SU-DHL-6 (cell line): Measurements from ENCODE around the gene TNS4.

Source experiments
- H2AFZ ChIP-seq: fragments of 200-600 bp; sonication (generic); 2 replicates; pipeline ENCODE4 v1.6.1; 2014; ENCODE audit warnings: low read depth, mild to moderate bottlenecking, moderate library complexity, mixed read lengths, antibody characterized with exemption, low read length; ENCODE audit not compliant: severe bottlenecking
- H3F3A ChIP-seq: fragments of 200-600 bp; shearing (Covaris generic); 2 replicates; pipeline ENCODE4 v1.6.0; 2016; ENCODE audit warnings: antibody characterized with exemption, mild to moderate bottlenecking; ENCODE audit not compliant: insufficient read depth
- H3K27ac ChIP-seq: fragments of 200-600 bp; sonication (generic); 2 replicates; pipeline ENCODE4 v1.5.1; 2016; ENCODE audit warnings: low read depth, mild to moderate bottlenecking, low read length, moderate library complexity, mixed read lengths
- H3K27me3 ChIP-seq: fragments of 200-600 bp; sonication (generic), shearing (Covaris generic); 2 replicates; pipeline ENCODE4 v1.6.0; 2014; ENCODE audit warnings: mild to moderate bottlenecking, low read length
- H3K36me3 ChIP-seq: fragments of 200-600 bp; sonication (generic); 2 replicates; pipeline ENCODE4 v1.6.1; 2014; ENCODE audit warnings: mild to moderate bottlenecking, low read length, mixed read lengths
- H3K4me2 ChIP-seq: fragments of 300-600, 200-600 bp; shearing (Covaris generic), sonication (generic); 2 replicates; pipeline ENCODE4 v1.6.0; 2014; ENCODE audit warnings: low read length, low read depth, mild to moderate bottlenecking; ENCODE audit not compliant: poor library complexity, severe bottlenecking
- H3K4me3 ChIP-seq: fragments of 200-600 bp; sonication (generic); 2 replicates; pipeline ENCODE4 v1.5.1; 2014; ENCODE audit warnings: antibody characterized with exemption, low read length, mild to moderate bottlenecking, mixed read lengths; ENCODE audit not compliant: insufficient read depth, poor library complexity, severe bottlenecking
- H3K79me2 ChIP-seq: fragments of 200-600 bp; sonication (generic); 2 replicates; pipeline ENCODE4 v1.6.1; 2014; ENCODE audit warnings: mild to moderate bottlenecking, low read length, moderate library complexity; ENCODE audit not compliant: insufficient read depth
- H3K9ac ChIP-seq: fragments of 200-600 bp; sonication (generic); 2 replicates; pipeline ENCODE4 v1.7.0; 2014; ENCODE audit warnings: mild to moderate bottlenecking, low read length
- H3K9me2 ChIP-seq: fragments of 200-600 bp; sonication (generic); replicated peaks from 2 replicates; pipeline ENCODE4 v1.6.1; 2014; ENCODE audit warnings: low read length; ENCODE audit not compliant: insufficient read depth
- H3K9me3 ChIP-seq: fragments of 200-600 bp; sonication (generic); 2 replicates; pipeline ENCODE4 v1.6.1; 2014; ENCODE audit warnings: low read length, mixed read lengths; ENCODE audit not compliant: insufficient read depth
- H4K20me1 ChIP-seq: fragments of 200-600 bp; sonication (generic); 2 replicates; pipeline ENCODE4 v1.6.1; 2014; ENCODE audit warnings: low read depth, mild to moderate bottlenecking, antibody characterized with exemption, low read length, moderate library complexity, mixed read lengths
- EZH2phosphoT487 ChIP-seq: fragments of 200-600 bp; sonication (generic), shearing (Covaris generic); conservative IDR thresholded peaks from 2 replicates; pipeline ENCODE4 v1.6.1; 2018; ENCODE audit warnings: mild to moderate bottlenecking, antibody characterized with exemption, low read length, moderate library complexity, mixed read lengths
- TF ChIP-seq, protein P1 (sequence below): fragments of 200-600 bp; sonication (generic); IDR thresholded peaks from one replicate; pipeline ENCODE4 v1.5.1; 2017; ENCODE audit warnings: antibody characterized with exemption, mild to moderate bottlenecking, low read length, moderate library complexity; ENCODE audit not compliant: insufficient read depth, poor library complexity, severe bottlenecking

Gene TNS4

DNA sequence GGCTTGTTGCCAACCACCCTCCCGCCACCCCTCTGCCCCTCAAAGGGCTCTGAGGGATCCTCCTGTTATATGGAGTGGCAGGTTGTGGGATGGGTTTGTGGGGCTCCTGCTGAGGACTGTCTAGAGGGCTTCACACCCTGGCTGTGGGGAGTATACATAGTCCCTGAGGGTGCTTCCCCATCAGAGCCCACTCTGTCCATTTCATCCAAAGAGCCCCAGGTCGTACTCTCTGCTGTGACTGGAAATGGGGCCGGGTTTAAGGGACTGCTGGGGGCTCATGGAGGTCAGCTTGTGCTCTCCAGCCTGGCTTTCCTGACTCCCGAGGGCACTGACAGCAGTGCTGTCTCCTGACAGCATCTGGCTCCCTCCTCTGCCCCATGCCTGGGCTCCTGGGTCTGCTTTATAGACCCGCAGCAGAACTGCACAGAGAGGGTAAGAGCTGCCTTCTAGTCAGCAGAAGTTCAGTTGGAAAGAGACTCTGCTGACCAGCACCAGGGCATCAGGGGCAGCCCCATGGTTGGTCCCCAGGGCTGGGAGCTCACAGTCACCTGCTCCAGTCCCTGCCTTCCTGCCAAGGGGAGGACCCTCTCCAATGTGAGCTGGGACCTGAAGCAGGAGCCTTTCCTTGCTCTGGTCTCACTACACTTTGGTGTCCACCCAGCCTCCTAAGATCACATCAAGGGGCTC, 17.8 kb upstream of the TNS4 start:
- Histone ChIP-seq H4K20me1 (no peaks in the 10 kb centered on the region), H3K4me3 (no peak overlapping the region), H3K27me3 (no peaks in the 10 kb centered on the region), H3F3A (no peaks in the 10 kb centered on the region), H3K36me3 (no peaks in the 10 kb centered on the region), H2AFZ (no peak overlapping the region), H3K79me2 (no peaks in the 10 kb centered on the region), H3K9me3 (peaks cover under 1% of the 10 kb centered on the region; the same call in 1 of the 2 replicates), H3K9me2 (no peaks in the 10 kb centered on the region), H3K9ac (no peak overlapping the region), H3K27ac (no peak overlapping the region), H3K4me2 (no peak overlapping the region)
- TF ChIP-seq, protein P1, sequence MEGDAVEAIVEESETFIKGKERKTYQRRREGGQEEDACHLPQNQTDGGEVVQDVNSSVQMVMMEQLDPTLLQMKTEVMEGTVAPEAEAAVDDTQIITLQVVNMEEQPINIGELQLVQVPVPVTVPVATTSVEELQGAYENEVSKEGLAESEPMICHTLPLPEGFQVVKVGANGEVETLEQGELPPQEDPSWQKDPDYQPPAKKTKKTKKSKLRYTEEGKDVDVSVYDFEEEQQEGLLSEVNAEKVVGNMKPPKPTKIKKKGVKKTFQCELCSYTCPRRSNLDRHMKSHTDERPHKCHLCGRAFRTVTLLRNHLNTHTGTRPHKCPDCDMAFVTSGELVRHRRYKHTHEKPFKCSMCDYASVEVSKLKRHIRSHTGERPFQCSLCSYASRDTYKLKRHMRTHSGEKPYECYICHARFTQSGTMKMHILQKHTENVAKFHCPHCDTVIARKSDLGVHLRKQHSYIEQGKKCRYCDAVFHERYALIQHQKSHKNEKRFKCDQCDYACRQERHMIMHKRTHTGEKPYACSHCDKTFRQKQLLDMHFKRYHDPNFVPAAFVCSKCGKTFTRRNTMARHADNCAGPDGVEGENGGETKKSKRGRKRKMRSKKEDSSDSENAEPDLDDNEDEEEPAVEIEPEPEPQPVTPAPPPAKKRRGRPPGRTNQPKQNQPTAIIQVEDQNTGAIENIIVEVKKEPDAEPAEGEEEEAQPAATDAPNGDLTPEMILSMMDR, result no peak

DNA sequence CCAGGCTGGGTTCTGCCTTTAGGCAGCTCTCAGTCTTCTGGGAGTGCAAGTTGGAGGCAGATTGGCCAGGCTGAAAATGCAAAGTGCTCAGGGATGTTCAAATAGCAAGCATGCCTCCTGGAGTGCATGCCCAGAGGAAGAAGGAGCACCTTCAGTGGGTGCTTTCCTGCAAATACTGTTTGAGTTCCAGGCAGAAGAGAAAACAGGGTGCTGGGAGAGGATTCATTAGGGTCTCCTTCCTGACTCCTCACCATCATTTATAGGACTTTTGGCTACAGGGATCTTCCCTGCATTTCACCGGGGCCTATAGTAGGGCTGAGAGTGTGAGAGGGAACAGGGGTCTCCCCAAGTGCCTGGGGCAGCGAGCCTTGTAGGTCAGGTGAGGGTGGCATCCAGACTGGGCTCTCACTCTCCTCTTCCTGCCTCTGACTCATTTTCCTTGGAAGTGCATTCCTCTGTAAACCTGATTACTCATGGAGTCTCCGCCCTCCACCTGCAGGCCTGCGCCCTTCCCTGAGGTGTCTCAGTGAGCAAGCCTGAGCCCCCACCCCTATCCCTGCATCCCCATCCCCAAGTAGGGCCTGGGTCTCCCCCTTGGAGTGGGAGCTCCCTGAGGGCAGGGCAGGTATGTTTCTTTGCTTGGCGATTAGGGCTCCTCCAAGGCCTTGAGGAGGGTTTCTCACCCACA, 17.1 kb upstream of the TNS4 start:
- H3K27me3 ChIP-seq, result no peaks in the 10 kb centered on the region
- H2AFZ ChIP-seq, result no peak overlapping the region
- H4K20me1 ChIP-seq, result no peaks in the 10 kb centered on the region
- no peaks in the 10 kb centered on the region for H3F3A ChIP-seq
- no peak overlapping the region for H3K4me2 ChIP-seq
- TF ChIP-seq EZH2phosphoT487, result no peak
- TF ChIP-seq, protein P1, result no peak
- no peak overlapping the region for H3K4me3 ChIP-seq
- no peak overlapping the region for H3K27ac ChIP-seq
- no peaks in the 10 kb centered on the region for H3K9me3 ChIP-seq
- H3K36me3 ChIP-seq, result no peaks in the 10 kb centered on the region
- no peak overlapping the region for H3K9ac ChIP-seq
- no peaks in the 10 kb centered on the region for H3K9me2 ChIP-seq
- no peaks in the 10 kb centered on the region for H3K79me2 ChIP-seq

DNA sequence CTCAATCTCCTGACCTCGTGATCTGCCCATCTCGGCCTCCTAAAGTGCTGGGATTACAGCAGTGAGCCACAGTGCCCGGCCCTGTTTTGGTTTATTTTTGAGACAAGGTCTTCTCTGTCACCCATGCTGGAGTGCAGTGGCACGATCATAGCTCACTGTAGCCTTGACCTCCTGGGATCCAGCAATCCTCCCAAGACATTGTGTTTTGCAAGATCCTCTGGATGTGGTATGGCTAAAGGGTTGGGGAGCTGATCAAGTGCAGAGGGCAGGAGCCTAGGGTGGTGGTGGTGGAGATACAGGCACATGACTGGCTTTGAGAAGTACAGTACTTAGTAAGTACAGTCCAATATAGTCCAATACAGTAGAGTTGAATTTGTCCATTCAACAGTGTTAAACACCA, 16.6 kb upstream of the TNS4 start:
- H3K4me2 ChIP-seq, result no peak overlapping the region
- H3F3A ChIP-seq, result no peaks in the 10 kb centered on the region
- H3K27me3 ChIP-seq, result no peaks in the 10 kb centered on the region
- H2AFZ ChIP-seq, result no peak overlapping the region
- no peak overlapping the region for H3K4me3 ChIP-seq
- TF ChIP-seq, protein P1, result no peak
- no peak for TF ChIP-seq EZH2phosphoT487
- no peaks in the 10 kb centered on the region for H3K79me2 ChIP-seq
- no peak overlapping the region for H3K27ac ChIP-seq
- no peaks in the 10 kb centered on the region for H3K9me3 ChIP-seq
- H3K9ac ChIP-seq, result no peak overlapping the region
- H4K20me1 ChIP-seq, result no peaks in the 10 kb centered on the region
- no peaks in the 10 kb centered on the region for H3K9me2 ChIP-seq
- H3K36me3 ChIP-seq, result no peaks in the 10 kb centered on the region
